Hindlimb muscle (tissue), 1 donor: ENCODE results near the gene SKOR2. TPM values are rescaled to one million over a fixed set of nuclear protein-coding genes. Genes with fewer than 3 reads are reported as not detected.
A peak's percentile ranks its signal among the peaks of the same experiment; 100 is the strongest.
"Not testable (repeated sequence)": the region's sequence is repeated elsewhere in the genome, so short reads cannot be mapped to it uniquely, and the experiment has no call there.

Experiments used
- DNase-seq: peaks from one replicate; pipeline ENCODE4 v3.0.0-alpha.2; 2013
- polyA plus RNA-seq: library from polyadenylated mRNA; unstranded; fragments of 120-200 nt; gene quantifications from one replicate; pipeline ENCODE4 v1.2.1, GENCODE V29; 2013; ENCODE audit not compliant: insufficient read length

Gene SKOR2
- polyA plus RNA-seq, 1 donor = not detected

DNA sequence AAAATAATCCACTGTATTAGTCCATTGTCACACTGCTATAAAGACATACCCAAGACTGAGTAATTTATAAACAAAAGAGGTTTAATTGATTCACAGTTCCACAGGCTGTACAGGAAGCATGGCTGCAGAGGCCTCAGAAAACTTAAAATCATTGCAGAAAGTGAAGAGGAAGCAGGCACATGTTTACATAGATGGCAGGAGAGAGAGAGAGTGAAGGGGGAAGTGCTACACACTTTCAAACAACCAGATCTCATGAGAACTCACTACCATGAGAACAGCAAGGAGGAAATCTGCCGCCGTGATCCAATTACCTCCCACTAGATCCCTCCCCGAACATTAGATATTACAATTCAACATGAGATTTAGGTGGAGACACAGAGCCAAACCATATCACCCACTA is 55.5 kb downstream of the SKOR2 start:
- DNase-seq = not testable (repeated sequence)

DNA sequence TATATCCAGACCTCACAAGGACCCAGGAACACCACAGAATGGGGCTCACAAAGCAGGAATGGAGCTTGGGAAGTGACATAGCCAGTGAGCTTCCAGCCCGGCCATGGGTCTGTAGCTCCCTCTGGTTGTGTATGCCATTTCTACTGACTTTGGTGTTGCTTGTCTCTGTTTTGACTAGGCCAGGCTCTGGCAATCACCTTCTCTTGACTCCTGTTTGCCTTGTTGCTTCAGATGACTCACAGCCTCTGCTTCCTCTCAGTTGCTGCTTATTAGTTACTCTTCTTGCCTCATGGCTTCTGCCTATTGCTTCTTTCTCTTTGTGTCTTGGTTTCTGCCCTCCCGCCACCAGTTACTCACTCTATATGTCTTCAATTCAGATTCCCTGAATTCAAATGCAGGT is 59.5 kb downstream of the SKOR2 start:
- no peak for DNase-seq

DNA sequence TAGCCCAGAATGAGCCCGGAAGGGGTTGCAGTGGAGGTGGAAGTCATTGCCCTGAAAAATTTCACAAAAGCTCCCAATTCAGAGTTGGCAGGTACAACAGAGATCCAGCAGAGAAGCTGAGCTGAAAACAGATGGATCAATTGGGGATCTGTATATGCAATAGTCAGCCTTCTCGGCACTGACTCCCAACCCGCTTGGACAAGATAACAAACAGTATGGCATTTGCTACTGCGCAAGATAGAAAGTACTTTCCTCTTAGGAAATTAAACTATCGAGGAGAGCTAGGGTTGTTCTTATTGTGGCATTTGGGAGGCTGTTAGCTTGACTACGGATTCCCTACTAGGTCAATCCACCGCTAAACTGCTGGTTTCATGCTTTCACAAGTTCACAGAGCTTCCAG is 63.7 kb downstream of the SKOR2 start:
- DNase-seq = no peak

DNA sequence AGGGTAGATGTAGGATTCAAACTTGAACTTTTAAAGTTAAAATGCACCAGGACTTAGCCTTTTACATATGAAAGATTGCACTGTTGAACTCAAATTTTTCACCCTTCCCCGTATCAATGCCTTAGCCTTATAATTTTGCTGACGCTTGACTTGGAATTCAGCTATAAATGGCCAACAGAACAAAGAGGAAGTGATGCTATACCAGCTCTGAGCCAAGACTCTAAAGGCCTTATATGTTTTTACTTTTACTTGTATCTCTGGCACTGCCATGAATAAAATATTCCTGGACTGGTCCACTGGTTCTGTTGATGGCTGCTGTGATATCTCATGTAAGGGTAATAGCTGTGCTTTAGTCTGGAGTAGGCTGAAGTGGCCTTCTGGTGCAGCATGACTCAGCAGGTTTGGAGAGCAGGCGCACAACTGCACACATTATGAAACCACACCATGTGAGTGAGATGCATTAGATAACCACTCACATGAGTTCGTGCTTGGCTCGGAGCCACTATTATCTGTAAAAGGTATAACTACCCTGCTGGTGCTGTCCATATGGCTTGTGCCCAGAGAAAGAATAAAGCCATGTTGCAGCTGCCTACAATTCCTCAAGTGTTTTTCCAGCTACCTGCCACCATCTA is 66.9 kb downstream of the SKOR2 start:
- no peak for DNase-seq

DNA sequence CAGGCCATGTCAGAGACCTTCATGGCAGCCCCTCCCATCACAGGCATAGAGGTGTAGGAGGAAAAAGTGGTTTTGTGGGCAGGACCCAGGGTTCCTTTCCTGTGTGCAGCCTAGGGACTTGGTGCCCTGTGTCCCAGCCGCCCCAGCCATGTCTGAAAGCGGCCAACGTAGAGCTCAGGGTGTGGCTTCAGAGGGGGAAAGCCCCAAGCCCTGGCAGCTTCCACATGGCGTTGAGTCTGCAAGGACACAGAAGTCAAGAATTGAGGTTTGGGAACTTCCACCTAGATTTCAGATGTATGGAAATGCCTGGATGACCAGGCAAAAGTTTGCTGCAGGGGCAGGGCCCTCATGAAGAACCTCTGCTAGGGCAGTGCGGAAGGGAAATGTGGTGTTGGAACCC is 69.3 kb downstream of the SKOR2 start:
- DNase-seq = not testable (repeated sequence)

DNA sequence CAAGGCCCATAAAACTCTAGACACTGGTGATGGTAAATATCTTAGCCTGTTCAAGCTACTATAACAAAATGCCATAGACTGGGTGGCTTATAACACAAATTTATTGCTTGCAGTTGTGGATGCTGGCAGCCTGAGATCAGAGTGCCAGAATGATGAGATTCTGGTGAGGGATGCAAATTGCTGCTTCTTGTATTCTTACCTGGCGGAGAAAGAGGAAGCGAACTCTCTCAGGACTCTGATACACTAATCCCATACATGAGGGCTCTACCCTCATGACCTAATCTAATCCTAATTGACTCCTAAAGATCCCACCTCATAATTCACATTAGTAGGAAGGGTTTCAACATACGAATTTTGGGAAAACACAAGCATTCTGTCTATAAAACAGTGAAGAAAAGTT is 70.7 kb downstream of the SKOR2 start:
- no peak for DNase-seq

DNA sequence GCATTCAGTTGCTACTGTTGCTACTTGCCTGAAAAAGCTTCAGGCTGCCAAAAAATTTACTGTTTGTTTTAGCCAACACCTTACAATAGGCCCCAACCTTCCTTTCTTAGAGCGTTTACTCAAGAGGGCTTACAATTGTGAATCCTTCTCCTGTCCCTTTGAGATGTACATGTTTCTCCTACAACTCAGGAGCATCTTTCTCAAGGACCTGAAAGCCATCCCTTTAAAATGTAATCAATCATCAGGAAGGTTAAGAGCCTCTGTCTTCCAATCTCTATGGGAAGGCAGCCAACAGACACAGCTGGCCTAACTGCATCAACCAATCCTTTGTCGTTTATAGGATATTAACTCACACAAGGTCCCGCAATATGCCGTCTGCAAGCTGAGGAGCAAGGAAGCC is 71.9 kb downstream of the SKOR2 start:
- DNase-seq = peak; percentile 33

DNA sequence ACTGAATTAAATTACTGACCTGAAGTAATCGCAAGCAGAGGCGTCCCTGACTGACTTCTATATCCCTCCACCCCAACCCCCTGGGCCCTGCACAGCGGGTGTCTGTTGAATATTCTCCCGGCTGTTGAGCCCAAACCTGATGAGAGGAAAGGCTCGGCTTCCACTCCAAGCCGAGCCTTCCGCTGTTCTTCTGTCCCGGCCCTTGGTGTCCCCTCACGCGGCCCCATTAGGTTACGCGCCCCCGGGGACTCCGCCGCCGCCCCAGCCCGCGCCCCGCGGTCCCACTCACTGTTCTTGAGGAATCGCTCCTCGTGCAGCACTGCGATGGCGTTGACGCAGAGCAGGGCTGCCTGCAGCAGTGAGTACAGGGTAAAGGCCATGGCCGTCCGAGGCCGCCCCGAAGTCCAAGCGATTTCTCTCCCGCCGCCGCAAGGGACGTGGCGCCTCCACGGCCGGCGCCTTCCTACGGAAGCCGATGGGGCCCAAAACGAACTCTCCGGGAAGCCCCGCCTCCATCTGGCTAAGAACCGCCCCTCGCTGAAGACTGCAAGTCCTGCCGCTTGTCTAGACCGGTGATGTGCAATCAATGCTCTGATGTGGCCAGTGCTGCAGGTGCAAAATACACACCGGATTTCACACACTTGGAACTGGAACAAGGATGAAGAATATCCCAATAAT is 75.4 kb downstream of the SKOR2 start, which contains the start of gene IER3IP1:
Gene IER3IP1 (minus strand): TSS at position 467 of the 678 bp plus-strand sequence. CDS start 87 bp downstream, at position 380.
- DNase-seq = peak; percentile 87

DNA sequence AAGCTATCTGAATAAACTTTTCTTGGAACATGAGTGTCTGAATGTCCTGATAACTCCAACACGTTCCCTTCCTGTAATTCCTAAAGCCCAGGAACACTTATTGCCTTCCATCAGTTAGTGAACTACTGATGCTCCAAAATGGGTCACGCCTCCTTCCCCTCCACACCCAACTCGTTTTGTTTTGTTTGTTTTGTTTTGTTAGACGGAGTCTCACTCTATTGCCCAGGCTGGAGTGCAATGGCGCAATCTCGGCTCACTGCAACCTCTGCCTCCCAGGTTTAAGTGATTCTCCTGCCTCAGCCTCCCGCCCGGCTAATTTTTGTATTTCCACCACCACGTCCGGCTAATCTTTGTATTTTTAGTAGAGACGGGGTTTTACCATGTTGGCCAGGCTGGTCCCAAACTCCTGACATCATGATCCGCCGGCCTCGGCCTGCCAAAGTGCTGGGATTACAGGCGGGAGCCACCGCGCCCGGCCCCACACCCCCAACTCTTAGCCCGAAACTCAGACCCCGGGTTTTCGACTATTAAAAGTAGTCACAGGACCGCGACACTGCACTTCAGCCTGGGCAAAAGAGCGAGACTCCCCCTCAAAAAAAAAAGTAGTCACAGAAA is 76.1 kb downstream of the SKOR2 start:
- peak; percentile 4 for DNase-seq

DNA sequence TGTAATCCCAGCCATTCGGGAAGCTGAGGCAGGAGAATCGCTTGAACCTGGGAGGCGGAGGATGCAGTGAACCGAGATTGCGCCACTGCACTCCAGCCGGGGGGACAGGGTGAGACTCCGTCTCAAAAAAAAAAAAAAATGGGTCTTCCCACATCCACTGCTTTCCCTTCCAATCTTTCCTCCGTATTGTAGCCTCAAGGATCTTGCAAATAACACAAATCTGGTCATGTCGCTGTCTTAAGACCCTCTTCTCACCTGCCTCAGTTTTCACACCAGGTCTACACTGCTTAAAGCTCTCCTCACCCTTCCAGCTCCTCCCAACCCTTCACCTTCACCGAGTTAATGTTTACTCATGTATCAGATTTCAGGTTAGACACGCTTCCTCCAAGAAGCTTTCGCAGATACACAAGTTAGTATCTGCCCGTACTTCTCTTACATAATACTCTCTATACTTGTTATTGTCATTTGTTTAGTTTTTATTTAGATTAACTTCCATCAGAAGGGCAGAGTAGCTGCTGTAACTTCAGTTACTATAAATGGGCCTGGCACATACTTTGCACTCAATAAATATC is 76.8 kb downstream of the SKOR2 start:
- DNase-seq = no peak

DNA sequence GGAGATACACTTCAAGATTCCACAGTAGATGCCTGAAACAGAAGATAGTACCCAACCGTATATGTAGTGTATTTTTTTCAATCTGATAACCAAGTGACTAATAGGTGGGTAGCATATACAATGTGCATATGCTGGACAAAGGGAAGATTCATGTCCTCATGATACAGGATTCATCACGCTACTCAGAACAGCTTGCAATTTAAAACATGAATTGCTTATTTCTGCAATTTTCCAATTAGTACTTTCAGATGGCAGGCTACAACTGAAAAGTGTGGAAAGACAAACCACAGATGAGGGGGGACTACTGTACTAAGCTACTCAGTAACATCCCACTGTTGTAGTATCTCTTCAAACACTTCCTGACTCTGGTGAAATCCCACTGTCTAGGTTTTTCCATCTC is 79.0 kb downstream of the SKOR2 start:
- no peak for DNase-seq

DNA sequence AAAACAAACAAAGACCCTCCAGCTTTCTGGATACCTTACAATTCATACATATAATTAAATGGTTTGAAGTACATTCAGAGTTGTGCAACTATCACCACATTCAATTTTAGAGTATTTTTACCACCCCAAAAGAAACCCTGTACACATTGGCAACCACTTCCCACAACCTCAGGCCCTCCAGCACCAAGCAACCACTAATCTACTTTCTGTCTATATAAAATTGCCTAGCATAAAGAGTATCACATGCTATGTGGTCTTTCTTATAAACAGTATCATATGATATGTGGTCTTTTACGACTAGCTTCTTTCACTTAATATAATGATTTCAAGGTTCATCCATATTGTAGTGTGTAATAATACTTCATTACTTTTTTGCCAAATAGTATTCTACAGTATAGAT is 82.5 kb downstream of the SKOR2 start:
- DNase-seq = no peak

DNA sequence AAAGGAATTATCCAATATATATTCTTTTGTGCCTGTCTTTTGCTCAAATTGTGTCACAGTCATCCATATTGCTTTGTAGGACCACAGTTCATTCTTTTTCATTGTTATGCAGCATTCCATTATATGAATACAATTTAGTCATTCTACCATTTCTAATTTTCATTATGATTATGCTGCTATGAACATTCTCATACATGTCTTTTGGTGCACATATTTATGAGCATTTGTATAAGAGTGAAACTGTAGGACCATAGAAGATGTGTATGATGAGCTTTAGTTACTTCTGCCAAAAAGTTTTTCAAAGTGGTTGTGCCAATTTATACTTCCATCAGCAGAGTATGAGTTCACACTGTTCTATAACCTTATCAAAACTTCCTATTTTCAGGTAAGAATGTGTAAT is 83.0 kb downstream of the SKOR2 start:
- no peak for DNase-seq

DNA sequence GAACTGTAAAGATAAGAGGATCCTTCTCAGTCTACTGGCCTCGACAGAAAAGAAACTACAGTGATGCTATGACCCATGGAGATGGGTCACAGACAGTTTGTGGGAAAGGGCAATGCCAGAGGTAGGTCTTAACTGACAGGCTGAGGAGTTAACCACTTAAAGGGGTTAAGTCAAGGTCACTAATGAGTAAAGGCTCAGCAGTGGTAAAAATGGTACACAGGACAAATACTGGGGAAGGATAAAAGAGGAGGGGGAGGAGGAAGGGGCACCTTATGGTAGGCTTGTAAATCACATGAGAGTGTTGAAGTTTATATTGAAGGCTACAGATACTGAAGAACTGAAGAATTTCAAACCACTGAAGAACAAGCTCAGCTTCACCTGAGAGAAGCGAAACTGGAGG is 85.2 kb downstream of the SKOR2 start:
- DNase-seq = no peak

DNA sequence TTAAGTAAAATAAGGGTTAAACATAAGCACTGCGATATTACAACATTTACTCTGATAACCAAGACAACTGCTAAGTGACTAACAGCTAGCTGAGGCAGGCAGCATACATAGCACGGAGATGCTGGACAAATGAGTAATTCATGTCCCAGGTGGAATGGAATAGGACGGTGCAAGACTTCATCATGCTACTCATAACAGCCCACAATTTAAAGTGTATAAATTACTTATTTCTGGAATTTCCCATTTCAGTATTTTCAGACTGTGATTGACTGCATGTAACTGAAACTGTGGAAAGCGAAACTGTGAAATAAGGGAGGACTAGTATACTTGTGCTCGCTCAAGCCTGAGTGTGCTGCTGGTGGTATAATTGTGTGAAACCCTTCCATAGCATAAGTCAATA is 88.2 kb downstream of the SKOR2 start:
- no peak for DNase-seq

DNA sequence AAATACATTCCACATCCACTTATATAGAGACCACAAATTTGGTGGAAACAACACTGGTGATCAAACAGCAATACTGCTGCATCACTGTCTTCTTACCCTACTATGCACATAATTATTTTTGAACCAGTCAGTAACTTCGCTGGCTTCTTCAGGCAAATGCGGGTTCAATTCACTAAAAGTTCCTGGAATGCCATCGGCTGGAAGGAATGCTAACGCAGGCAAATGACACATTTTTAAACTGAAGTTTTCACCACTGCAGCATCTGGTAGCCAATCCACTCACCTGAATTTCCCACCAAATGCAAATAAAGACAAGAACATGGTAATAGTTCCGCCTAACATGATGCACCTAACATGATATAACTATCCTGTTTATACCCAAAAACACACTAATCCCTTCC is 91.2 kb downstream of the SKOR2 start:
- no peak for DNase-seq

DNA sequence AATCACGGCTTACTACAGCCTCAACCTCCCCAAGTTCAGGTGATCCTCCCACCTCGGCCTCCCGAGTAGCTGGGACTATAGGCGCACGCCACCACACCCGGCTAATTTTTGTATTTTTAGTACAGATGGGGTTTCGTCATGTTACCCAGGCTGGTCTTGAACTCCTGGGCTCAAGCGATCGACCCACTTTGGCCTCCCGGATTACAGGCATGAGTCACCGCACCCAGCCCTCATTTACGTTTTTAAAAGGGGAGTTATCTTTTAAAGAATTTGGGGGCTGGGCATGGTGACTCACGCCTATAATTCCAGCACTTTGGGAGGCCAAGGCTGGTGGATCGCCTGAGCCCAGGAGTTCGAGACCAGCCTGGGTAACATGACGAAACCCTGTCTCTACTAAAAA is 93.1 kb downstream of the SKOR2 start:
- not testable (repeated sequence) for DNase-seq

Other genes with a start within 250 kb of the SKOR2 start
- not detected for gene ELOA2, start 216.0 kb downstream of the SKOR2 start, polyA plus RNA-seq
- 18.9 TPM for gene HDHD2, start 101.2 kb downstream of the SKOR2 start, polyA plus RNA-seq
- gene IER3IP1, start 75.3 kb downstream of the SKOR2 start, polyA plus RNA-seq = 17.2 TPM